ENCODE data around the gene NCAN. TPM values are rescaled to one million over a fixed set of nuclear protein-coding genes. Genes with fewer than 3 reads are reported as not detected.

NCAN gene
- total and polyA plus RNA-seq, 9 of the 15 experiments (the other 6 are each of a cell fraction or from before 2014, with no cell fraction given) = 0.04 TPM; not detected in 8

GRCh38 chr19:19192078-19192882 is 19.5 kb upstream of the NCAN start, which contains the start of the genes BORCS8 and RFXANK:
TSS of gene BORCS8 (minus strand) at chr19:19192152. CDS start at chr19:19192117, 35 bp downstream.
TSS of gene RFXANK (plus strand) at chr19:19192258. CDS start at chr19:19193947, 1,689 bp downstream.
- Histone ChIP-seq H3K4me2 (ENCODE audit: insufficient read depth, low read length) (peak within 1 kb of the TSS; percentile 100), H3K79me2 (ENCODE audit: control insufficient read depth, insufficient read depth, low read length) (peaks cover 40% of the 10 kb centered on the region), H3K9ac (ENCODE audit: insufficient read depth in 1 of 2, low read depth in 2 of 2, low read length in 2 of 2) (peak within 1 kb of the TSS; percentile 94 to 99), H3K4me1 (replicated peaks in 1 of 2; ENCODE audit: control insufficient read depth in 2 of 2, insufficient read depth in 2 of 2, low read length in 2 of 2) (peaks cover 7 to 20% of the 10 kb centered on the region in 2 experiments), H2AFZ (ENCODE audit: low read depth, low read length) (peak within 1 kb of the TSS; percentile 98), H4K20me1 (replicated peaks; ENCODE audit: control insufficient read depth, insufficient read depth, low read length) (no peaks in the 10 kb centered on the region; the same call in 1 of the 2 replicates), H3K27ac (ENCODE audit: extremely low read depth, low read depth, low read length) (peak within 1 kb of the TSS; percentile 99), H3K9me1 (ENCODE audit: control insufficient read depth, insufficient read depth, low read length) (no peaks in the 10 kb centered on the region), H3K9me3 (replicated peaks; ENCODE audit: control insufficient read depth, insufficient read depth, low read depth, low read length) (no peaks in the 10 kb centered on the region), H3K27me3 (ENCODE audit: control insufficient read depth in 2 of 2, insufficient read depth in 2 of 2, low read length in 2 of 2) (no peaks in the 10 kb centered on the region), H3K4me3 (peak within 1 kb of the TSS; percentile 86), H3K36me3 (ENCODE audit: control insufficient read depth, insufficient read depth, low read length) (peaks cover 39% of the 10 kb centered on the region; the same call in 2 of the 3 replicates)
- in situ Hi-C loops (cut with MboI) = no loop called here
- no TSS peak for BruUV-seq (replicated peaks)
- FAIRE-seq = peak; percentile 100
- DNase-seq (ENCODE audit: extremely low read depth in 1 of 4, low spot score in 3 of 4) = peak; percentile 96 to 99 (median 98)
- peak; percentile 97 for ATAC-seq
- WGBS (ENCODE audit: insufficient coverage, low coverage, missing lambda C conversion rate) = under 1% methylated on average over 36 of the region's 53 CpGs
- intact Hi-C loops (cut with micrococcal nuclease) = loop anchor here (1.0 to 2.0 kb wide), 2 partner anchors 33 to 129 kb away; partner anchors contain the start of genes MAU2 and SUGP1
- POLR2A ChIA-PET = interaction anchor here (0.6 to 1.5 kb wide), 10 partner anchors 9 to 173 kb away, joined by 3 to 8 read pairs (median 4); partner anchors contain the start of genes NR2C2AP and SUGP1
- CTCF ChIA-PET (ENCODE audit: low intra/inter-chr PET ratio) = no interaction called here
- TF ChIP-seq ZSCAN29 (IDR thresholded peaks at IDR 0.05) (peak; percentile 74; the same call in 1 of the 2 replicates), CCNT2 (IDR thresholded peaks at IDR 0.05; ENCODE audit: borderline replicate concordance, extremely low read depth, insufficient read length, low read depth, low read length) (peak; percentile 42), MYC (IDR thresholded peaks at IDR 0.05; ENCODE audit: low read depth, low read length) (peak; percentile 63; the same call in 1 of the 2 replicates), MYC (CRISPR knock-in tag; IDR thresholded peaks at IDR 0.05; ENCODE audit: borderline replicate concordance, low read depth) (peak; percentile 88; the same call in 1 of the 2 replicates), ZNF444 (CRISPR knock-in tag; IDR thresholded peaks at IDR 0.05) (no peak), ZNF146 (CRISPR knock-in tag; IDR thresholded peaks at IDR 0.05; ENCODE audit: unreplicated experiment) (no peak), ATF2 (CRISPR knock-in tag; IDR thresholded peaks at IDR 0.05) (no peak), ILF3 (IDR thresholded peaks at IDR 0.05; ENCODE audit: borderline replicate concordance) (no peak; the same call in 1 of the 2 replicates), GTF2E2 (tag; IDR thresholded peaks at IDR 0.05) (peak; percentile 95), GABPB2 (CRISPR knock-in tag; conservative IDR thresholded peaks at IDR 0.05) (no peak), PRDM10 (IDR thresholded peaks at IDR 0.05; ENCODE audit: partially characterized antibody) (peak; percentile 70), POLR2B (IDR thresholded peaks at IDR 0.05; ENCODE audit: low read depth, partially characterized antibody) (peak; percentile 69), MAZ (CRISPR knock-in tag; conservative IDR thresholded peaks at IDR 0.05 in 1 of 2, IDR thresholded peaks at IDR 0.05 in 1 of 2) (peak; percentile 81 to 86), ZNF23 (CRISPR knock-in tag; IDR thresholded peaks at IDR 0.05) (no peak)

All from K562 (cell line).